ENCODE measurements around the gene PPP1R3D.
A peak's percentile ranks its signal among the peaks of the same experiment; 100 is the strongest.

The PPP1R3D gene

DNA sequence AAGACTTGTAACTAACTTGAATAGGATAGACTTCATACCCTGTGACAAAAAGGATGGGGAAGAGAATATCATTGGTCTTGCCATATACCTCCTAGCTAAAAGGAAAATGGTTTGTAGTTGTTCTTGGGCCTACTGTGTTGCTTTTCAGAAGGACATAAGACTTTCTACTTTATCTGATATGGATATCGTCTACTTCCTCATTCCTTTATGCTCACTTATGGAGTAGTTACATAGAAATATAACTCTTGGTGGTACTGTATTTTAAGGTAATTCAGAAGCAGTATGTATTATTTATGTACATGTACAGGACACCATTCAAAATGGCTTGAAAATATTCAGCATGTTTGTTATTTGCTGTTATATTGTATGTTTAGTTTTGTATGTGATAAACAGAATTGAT is 8.1 kb upstream of the PPP1R3D start:
- DNase-seq (ENCODE audit: low read depth), result no peak

DNA sequence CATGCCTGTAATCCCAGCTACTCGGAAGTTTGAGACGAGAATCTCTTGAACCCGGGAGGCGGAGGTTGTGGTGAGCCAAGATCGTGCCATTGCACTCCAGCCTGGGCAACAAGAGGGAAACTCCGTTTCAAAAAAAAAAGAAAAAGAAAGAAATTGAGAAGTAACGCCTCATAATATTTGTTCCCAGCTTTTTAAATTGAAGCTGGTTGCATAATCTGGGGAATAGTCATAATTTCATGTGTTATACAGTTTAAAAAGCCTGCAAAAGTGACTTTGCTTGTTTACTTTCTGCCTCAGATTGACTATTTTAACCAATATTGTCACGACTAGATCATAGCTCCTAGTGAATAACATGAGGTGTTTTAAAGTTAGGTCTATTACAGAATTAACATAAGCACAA is 7.3 kb upstream of the PPP1R3D start:
- no peak for DNase-seq (ENCODE audit: low read depth)

GRCh38 chr20:59945731-59946130 is 5.6 kb upstream of the PPP1R3D start:
- DNase-seq (ENCODE audit: low read depth), result no peak

GRCh38 chr20:59945175-59945574 is 5.1 kb upstream of the PPP1R3D start:
- no peak for DNase-seq (ENCODE audit: low read depth)

DNA sequence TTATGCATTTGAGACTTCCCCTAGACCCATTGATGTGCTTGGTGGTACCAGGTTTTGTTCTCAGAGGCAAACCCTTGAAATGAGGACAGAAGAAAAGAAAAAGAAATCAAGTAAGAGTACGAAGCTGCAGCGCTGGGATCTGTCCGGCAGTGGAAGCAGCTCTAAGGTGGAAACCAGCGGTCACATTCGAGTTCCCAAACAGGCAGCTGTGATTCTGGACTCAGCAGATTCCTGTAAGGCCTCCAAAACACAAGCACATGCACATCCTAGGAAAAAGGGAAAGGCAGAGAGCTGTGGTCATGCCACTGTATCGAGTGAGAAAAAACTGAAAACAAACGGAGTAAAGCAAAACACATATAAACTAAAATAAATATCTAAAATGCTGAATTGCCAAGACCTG is 4.6 kb upstream of the PPP1R3D start:
- no peak for DNase-seq (ENCODE audit: low read depth)

GRCh38 chr20:59942245-59942644 is 2.1 kb upstream of the PPP1R3D start:
- no peak for DNase-seq (ENCODE audit: low read depth)

GRCh38 chr20:59940956-59941294 is 820 bp upstream of the PPP1R3D start:
- DNase-seq (ENCODE audit: low read depth), result no peak

GRCh38 chr20:59939879-59940128 is 301 bp downstream of the PPP1R3D start:
- DNase-seq (ENCODE audit: low read depth), result no peak

DNA sequence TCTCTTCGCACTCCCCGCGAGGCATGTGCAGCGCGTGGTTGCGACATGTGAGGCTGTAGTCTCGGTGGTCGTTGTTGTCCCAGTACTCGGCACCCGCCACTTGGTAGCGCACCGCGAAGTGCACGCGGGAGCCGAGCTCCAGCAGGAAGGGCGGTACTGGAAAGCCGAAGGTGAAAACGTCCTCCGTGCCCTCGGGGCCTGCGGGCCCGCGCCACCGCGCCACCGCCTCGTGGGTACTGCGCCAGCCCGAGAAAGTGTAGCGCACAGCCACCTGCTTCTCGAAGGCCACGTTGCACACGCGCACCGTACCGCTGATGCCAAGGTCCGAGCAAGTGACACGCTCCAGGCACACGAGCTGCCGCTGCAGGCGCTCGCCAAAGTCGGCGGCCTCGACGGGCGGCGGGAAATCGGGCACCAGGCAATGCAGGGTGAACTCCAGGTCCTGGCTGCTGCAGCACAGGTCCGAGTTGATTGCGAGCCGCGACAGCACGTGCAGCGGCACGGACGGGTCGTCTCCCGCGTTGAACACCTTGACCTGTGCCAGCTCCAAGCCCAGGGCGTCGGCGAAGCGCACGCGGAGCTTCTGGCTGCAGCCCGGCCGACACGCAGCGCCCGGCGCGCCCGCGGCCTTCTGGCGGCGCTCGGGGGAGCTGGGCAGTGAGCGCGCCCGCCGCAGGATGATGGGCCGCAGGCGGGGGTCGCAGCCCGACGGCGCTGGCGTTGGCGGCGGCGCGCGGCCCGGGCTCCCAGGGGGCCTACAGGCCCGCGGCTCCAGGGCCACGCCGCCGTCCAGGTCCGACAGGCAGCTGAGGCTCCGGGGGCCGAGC is 840 bp downstream of the PPP1R3D start:
- DNase-seq (ENCODE audit: low read depth), result no peak

DNA sequence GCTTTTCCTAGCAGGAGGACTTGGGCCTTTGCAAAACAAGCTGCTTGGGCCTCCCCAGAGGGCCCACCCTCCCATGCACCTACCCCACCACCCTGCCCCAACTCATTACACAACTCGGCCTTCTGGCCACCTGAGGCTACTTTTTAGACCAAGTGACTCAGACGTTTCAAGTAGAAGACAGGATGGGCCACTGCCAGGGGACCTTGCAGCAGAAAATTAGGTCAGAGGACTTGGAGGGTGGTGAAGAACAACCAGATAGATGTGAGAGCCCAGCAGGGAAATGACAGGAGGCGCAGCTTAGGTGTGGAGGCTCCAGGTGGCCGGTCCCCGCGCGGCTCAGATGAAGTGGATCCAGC is 1.4 kb downstream of the PPP1R3D start:
- no peak for DNase-seq (ENCODE audit: low read depth)

DNA sequence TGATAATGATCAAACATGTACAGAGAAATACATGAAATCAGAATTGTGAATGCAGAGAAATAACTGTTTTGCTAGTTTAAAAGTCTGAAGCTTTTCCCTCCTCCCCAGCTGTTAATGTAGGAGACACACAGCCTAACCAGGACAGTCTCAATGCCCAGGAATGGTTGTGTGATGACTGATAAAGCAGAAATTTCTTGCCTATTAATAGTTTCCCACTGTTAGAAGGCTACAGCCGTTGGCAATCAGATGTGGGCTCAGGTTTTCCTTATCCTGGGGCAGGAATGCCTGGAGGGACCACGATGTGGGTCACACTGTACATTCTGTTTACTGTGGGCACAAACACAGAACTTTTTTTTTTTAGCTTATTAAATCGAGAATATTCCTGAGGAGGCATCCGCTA is 1.9 kb downstream of the PPP1R3D start:
- no peak for DNase-seq (ENCODE audit: low read depth)

- no peak for DNase-seq (ENCODE audit: low read depth)
These were observed 3.0 kb downstream of the PPP1R3D start for GRCh38 chr20:59937150-59937549.

- DNase-seq (ENCODE audit: low read depth), result no peak
These were observed 3.7 kb downstream of the PPP1R3D start for GRCh38 chr20:59936409-59936808.

DNA sequence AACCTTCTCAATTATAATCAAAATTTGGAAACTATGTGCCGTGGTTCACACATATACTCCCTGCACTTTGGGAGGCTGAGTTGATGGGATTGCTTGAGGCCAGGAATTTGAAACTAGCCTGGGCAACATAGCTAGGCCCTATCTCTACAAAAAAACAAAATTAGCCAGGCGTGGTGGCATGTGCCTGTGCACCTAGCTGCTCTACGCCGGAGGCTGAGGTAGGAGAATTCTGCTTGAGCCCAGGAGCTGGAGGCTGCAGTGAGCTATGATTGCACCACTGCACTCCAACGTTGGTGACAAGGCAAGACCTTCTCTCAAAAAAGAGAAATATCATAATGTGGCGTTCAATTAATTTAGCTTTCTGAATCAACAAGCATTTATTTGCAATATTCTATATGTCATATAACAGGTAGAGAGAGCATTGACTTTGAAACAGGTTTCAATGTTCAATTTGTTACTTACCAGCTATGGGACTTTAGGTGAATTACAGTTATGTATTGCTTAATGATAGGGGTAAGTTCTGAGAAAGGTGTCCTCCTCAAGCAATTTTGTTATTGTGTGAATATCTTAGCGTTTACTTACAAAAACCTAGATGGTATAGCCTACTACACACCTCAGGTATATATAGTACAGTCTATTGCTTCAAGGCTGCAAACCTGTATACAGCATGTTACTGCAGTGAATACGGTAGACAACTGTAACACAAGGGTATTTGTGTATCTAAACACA is 4.5 kb downstream of the PPP1R3D start:
- DNase-seq (ENCODE audit: low read depth), result no peak

GRCh38 chr20:59933849-59934585 is 6.1 kb downstream of the PPP1R3D start:
- peak; percentile 61 for DNase-seq (ENCODE audit: low read depth)

DNA sequence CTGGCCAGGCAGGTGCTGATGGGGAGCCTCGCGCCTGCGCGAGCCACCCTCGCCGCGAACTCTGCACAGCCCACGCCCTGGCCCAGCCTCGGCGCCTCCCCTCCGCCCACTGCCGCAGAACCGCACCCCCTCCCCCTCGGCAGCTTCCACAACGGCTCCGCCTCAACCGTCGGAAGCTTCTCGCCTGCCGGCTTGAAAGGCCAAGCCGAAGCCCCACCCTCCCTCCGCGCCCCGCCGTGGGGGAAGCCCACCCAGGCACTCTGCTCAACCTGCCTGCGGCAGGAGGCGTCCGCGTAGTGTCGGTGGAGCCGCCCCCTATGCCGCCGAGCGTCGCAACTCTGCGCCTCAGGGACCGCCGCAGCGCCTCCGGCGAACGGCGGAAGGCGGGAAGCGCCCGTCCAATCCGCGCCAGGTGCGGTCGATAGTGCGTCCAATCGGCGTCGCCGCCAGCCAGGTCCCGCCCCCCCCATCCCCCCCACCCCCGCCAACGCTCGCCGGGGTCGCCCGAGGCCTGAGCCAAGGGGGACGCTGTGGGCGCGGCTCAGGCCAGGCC is 6.7 kb downstream of the PPP1R3D start, which contains the start of gene SYCP2:
TSS of gene SYCP2 (minus strand) at position 342 of the 553 bp plus-strand sequence. CDS start 11,224 bp downstream, outside the sequence.
- DNase-seq (ENCODE audit: low read depth), result peak; percentile 40

DNA sequence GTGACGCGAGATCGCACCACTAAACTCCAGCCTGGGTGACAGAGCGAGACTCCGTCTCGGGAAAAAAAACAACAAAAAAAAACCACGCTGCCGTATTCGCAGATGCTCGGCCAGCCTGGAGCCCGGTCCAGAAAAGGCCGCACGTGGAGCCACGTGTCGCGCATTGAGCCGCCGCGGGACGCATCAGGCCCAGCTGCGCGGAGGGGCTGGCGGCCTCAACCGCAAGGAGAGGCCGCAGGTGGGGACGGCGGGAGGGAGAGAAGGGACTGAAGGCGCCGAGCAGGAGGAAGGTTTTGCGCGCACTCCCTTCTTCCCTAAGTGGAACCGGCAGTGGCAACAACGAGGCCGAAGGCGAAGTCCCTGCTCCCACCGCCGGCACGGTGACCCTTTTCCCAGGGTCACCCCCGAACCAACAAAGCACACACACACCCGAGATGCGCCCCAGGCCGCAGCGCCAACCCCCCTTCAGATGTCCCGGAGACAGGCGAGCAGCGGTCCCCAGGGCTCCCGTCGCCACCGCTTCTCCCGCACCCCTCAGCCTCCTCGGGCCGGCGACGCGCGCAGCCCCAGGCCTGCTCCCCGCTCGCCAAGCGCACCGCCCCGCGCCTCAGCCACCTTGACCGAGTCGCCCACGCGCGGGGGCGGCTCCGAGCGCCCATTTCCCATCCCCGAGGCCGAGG is 7.3 kb downstream of the PPP1R3D start:
- no peak for DNase-seq (ENCODE audit: low read depth)

- no peak for DNase-seq (ENCODE audit: low read depth)
These were observed 8.4 kb downstream of the PPP1R3D start for GRCh38 chr20:59931511-59932312.

- DNase-seq (ENCODE audit: low read depth), result no peak
These were observed 14.2 kb downstream of the PPP1R3D start for GRCh38 chr20:59925899-59926298.

DNA sequence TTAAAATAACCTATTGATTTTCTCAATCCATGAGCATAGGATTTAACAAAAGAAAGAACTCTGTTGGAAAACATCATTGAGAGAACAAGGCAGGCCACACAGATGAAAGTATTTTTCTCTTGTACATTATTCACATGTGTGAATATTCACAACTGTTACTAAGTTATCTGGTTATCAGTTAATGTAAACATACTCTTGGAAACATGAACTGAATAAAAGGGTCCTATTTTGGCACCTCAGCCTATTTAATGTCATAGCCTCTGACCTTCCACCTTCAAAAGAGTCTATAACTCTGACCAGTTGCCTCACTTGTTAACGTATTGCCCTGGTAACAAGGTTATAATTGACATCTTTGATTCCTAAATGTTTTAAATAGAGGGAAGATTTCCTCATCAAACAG is 14.7 kb downstream of the PPP1R3D start:
- no peak for DNase-seq (ENCODE audit: low read depth)

- no peak for DNase-seq (ENCODE audit: low read depth)
These were observed 16.6 kb downstream of the PPP1R3D start for GRCh38 chr20:59923514-59923913.
